K562 (cell line): Measurements from ENCODE around the gene CYLD.

Experiments used
- BRF1 ChIP-seq: IDR thresholded peaks from 3 replicates; pipeline ENCODE4 v1.6.1; 2011; ENCODE audit warnings: borderline replicate concordance, mild to moderate bottlenecking; ENCODE audit not compliant: insufficient read length; ENCODE audit errors: extremely low read depth
- CHD4 ChIP-seq: fragments of 200-600 bp; sonication (generic); IDR thresholded peaks from 3 replicates; pipeline ENCODE4 v1.6.1; 2012; ENCODE audit warnings: low read depth, mild to moderate bottlenecking, mixed read lengths, low read length, inconsistent platforms; ENCODE audit not compliant: insufficient read depth, insufficient replicate concordance, poor library complexity, severe bottlenecking
- CTCF ChIP-seq, 3 experiments: IDR thresholded peaks in 2 of 3; conservative IDR thresholded peaks in 1 of 3; 2 replicates each; pipeline ENCODE4 v1.5.1; 2011 to 2012; ENCODE audit warnings: low read length in 3 of 3, mild to moderate bottlenecking in 3 of 3, control low read depth in 2 of 3, improper control_type of control experiment in 1 of 3, inconsistent platforms in 1 of 3, low read depth in 1 of 3, mixed read lengths in 1 of 3, moderate library complexity in 1 of 3; ENCODE audit not compliant: insufficient read depth in 2 of 3
- ESRRA ChIP-seq: fragments of 450-650 bp; IDR thresholded peaks from 2 replicates; pipeline ENCODE4 v1.6.1; 2014; ENCODE audit warnings: low read depth, mild to moderate bottlenecking, moderate library complexity, borderline replicate concordance
- FOS ChIP-seq: IDR thresholded peaks from 3 replicates; pipeline ENCODE4 v1.6.1; 2011; ENCODE audit not compliant: insufficient read length; ENCODE audit errors: extremely low read depth
- FOXP1 ChIP-seq: sonication (generic); formaldehyde crosslinking; IDR thresholded peaks from 2 replicates; pipeline ENCODE4 v1.8.0; 2022; ENCODE audit warnings: mild to moderate bottlenecking, missing genetic modification reagents
- JUNB ChIP-seq: fragments of 450-650 bp; formaldehyde crosslinking; conservative IDR thresholded peaks from 2 replicates; pipeline ENCODE4 v1.4.0; 2020; ENCODE audit warnings: mild to moderate bottlenecking
- KLF16 ChIP-seq: IDR thresholded peaks from 2 replicates; pipeline ENCODE4 v1.6.1; 2016; ENCODE audit warnings: antibody characterized with exemption
- MEF2D ChIP-seq: conservative IDR thresholded peaks from 2 replicates; pipeline ENCODE4 v1.6.1; 2016; ENCODE audit warnings: low read depth, missing genetic modification characterization, missing compliant biosample characterization
- MXI1 ChIP-seq: IDR thresholded peaks from 2 replicates; pipeline ENCODE4 v1.6.1; 2011; ENCODE audit warnings: low read depth, mild to moderate bottlenecking, improper control_type of control experiment, low read length
- PBX2 ChIP-seq, 2 experiments: IDR thresholded peaks in 1 of 2; conservative IDR thresholded peaks in 1 of 2; 2 replicates each; pipeline ENCODE4 v1.6.1; 2016; ENCODE audit warnings: low read depth in 2 of 2, mild to moderate bottlenecking in 1 of 2, missing compliant biosample characterization in 1 of 2, missing genetic modification characterization in 1 of 2, moderate library complexity in 1 of 2
- ZEB2 ChIP-seq: fragments of 450-650 bp; IDR thresholded peaks from 2 replicates; pipeline ENCODE4 v1.6.1; 2016

- TF ChIP-seq CHD4: no peak
- no peak for TF ChIP-seq FOXP1 (CRISPR knock-in tag)
- TF ChIP-seq JUNB (CRISPR knock-in tag): no peak
- TF ChIP-seq FOS: no peak
- no peak for TF ChIP-seq ZEB2
- no peak for TF ChIP-seq KLF16
- TF ChIP-seq MEF2D (tag): no peak
- TF ChIP-seq ESRRA: no peak
- no peak for TF ChIP-seq BRF1
- no peak for TF ChIP-seq PBX2 (CRISPR knock-in tag; IDR thresholded peaks at IDR 0.05; ENCODE audit: low read depth)
- no peak for TF ChIP-seq PBX2 (tag; conservative IDR thresholded peaks at IDR 0.05; ENCODE audit: low read depth)
- no peak for TF ChIP-seq MXI1
- no peak for TF ChIP-seq CTCF (IDR thresholded peaks at IDR 0.05 in 2 of 3, conservative IDR thresholded peaks at IDR 0.05 in 1 of 3; ENCODE audit: insufficient read depth in 2 of 3, low read depth in 1 of 3, low read length in 3 of 3)
These were observed 39.6 kb downstream of the CYLD start for GRCh38 chr16:50781518-50781917.
